ENCODE measurements around the gene TPSB2.
"Not testable (repeated sequence)": the region's sequence is repeated elsewhere in the genome, so short reads cannot be mapped to it uniquely, and the experiment has no call there.

Gene TPSB2

GRCh38 chr16:1271724-1272413 lies 41.9 kb upstream of the TPSB2 start:
- H3K36me3 ChIP-seq (ENCODE audit: control insufficient read depth, insufficient read depth, low read length, severe bottlenecking); H3K4me1 ChIP-seq (ENCODE audit: control insufficient read depth, insufficient read depth, low read length); H3K4me3 ChIP-seq (ENCODE audit: low read length); H3K9me3 ChIP-seq (ENCODE audit: control insufficient read depth, low read length); H3K9ac ChIP-seq (ENCODE audit: low read length): not testable (repeated sequence)
- H3K27me3 ChIP-seq (replicated peaks; ENCODE audit: control insufficient read depth, insufficient read depth, low read length): peaks cover 48% of the 10 kb centered on the region
- peak; percentile 34 for DNase-seq (ENCODE audit: low read depth)

DNA sequence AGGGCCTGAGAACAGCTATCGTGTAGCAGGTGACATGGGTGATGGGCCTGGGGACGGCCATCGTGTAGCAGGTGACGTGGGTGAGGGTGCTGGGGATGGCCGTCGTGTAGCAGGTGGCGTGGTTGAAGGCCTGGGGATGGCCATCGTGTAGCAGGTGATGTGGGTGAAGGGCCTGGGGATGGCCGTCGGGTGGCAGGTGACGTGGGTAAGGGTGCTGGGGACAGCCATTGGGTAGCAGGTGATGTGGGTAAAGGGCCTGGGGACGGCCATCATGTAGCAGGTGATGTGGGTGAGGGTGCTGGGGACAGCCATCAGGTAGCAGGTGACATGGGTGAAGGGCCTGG lies 41.4 kb upstream of the TPSB2 start:
- Histone ChIP-seq H3K9me3 (ENCODE audit: control insufficient read depth, low read length) (no peaks in the 10 kb centered on the region), H3K4me3 (ENCODE audit: low read length) (no peak overlapping the region), H3K9ac (ENCODE audit: low read length) (no peak overlapping the region), H3K36me3 (ENCODE audit: control insufficient read depth, insufficient read depth, low read length, severe bottlenecking) (no peaks in the 10 kb centered on the region), H3K27me3 (replicated peaks; ENCODE audit: control insufficient read depth, insufficient read depth, low read length) (peaks cover 47% of the 10 kb centered on the region), H3K4me1 (ENCODE audit: control insufficient read depth, insufficient read depth, low read length) (no peaks in the 10 kb centered on the region)
- no peak for DNase-seq (ENCODE audit: low read depth)

DNA sequence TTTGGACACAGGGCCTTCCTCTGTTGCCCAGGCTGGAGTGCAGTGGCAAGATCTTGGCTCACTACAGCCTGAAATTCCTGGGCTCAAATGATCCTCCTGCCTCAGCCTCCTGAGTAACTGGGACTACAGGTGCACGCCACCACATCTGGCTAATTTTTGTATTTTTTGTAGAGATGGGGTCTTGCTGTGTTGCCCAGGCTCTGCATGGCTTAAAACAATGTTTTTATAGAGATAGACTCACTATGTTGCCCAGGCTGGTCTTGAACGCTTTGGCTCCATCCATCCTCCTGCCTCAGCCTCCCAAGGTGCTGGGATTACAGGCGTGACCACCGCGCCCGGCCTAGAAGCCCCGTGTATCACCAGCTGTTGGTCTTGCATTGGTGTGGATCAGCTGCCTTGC lies 39.4 kb upstream of the TPSB2 start:
- not testable (repeated sequence) for H3K36me3 ChIP-seq (ENCODE audit: control insufficient read depth, insufficient read depth, low read length, severe bottlenecking); H3K9ac ChIP-seq (ENCODE audit: low read length); H3K4me3 ChIP-seq (ENCODE audit: low read length); H3K4me1 ChIP-seq (ENCODE audit: control insufficient read depth, insufficient read depth, low read length); H3K9me3 ChIP-seq (ENCODE audit: control insufficient read depth, low read length); DNase-seq (ENCODE audit: low read depth)
- H3K27me3 ChIP-seq (replicated peaks; ENCODE audit: control insufficient read depth, insufficient read depth, low read length): peaks cover 36% of the 10 kb centered on the region

GRCh38 chr16:1265826-1266225 lies 35.8 kb upstream of the TPSB2 start:
- Histone ChIP-seq H3K9me3 (ENCODE audit: control insufficient read depth, low read length) (no peaks in the 10 kb centered on the region), H3K4me1 (ENCODE audit: control insufficient read depth, insufficient read depth, low read length) (no peaks in the 10 kb centered on the region), H3K9ac (ENCODE audit: low read length) (no peak overlapping the region), H3K27me3 (replicated peaks; ENCODE audit: control insufficient read depth, insufficient read depth, low read length) (peaks cover 27% of the 10 kb centered on the region), H3K36me3 (ENCODE audit: control insufficient read depth, insufficient read depth, low read length, severe bottlenecking) (no peaks in the 10 kb centered on the region), H3K4me3 (ENCODE audit: low read length) (no peak overlapping the region)
- DNase-seq (ENCODE audit: low read depth): no peak

GRCh38 chr16:1265090-1265630 lies 35.2 kb upstream of the TPSB2 start:
- Histone ChIP-seq H3K36me3 (ENCODE audit: control insufficient read depth, insufficient read depth, low read length, severe bottlenecking) (no peaks in the 10 kb centered on the region), H3K4me1 (ENCODE audit: control insufficient read depth, insufficient read depth, low read length) (no peaks in the 10 kb centered on the region), H3K9ac (ENCODE audit: low read length) (no peak overlapping the region), H3K27me3 (replicated peaks; ENCODE audit: control insufficient read depth, insufficient read depth, low read length) (peaks cover 23% of the 10 kb centered on the region), H3K4me3 (ENCODE audit: low read length) (no peak overlapping the region), H3K9me3 (ENCODE audit: control insufficient read depth, low read length) (no peaks in the 10 kb centered on the region)
- no peak for DNase-seq (ENCODE audit: low read depth)

DNA sequence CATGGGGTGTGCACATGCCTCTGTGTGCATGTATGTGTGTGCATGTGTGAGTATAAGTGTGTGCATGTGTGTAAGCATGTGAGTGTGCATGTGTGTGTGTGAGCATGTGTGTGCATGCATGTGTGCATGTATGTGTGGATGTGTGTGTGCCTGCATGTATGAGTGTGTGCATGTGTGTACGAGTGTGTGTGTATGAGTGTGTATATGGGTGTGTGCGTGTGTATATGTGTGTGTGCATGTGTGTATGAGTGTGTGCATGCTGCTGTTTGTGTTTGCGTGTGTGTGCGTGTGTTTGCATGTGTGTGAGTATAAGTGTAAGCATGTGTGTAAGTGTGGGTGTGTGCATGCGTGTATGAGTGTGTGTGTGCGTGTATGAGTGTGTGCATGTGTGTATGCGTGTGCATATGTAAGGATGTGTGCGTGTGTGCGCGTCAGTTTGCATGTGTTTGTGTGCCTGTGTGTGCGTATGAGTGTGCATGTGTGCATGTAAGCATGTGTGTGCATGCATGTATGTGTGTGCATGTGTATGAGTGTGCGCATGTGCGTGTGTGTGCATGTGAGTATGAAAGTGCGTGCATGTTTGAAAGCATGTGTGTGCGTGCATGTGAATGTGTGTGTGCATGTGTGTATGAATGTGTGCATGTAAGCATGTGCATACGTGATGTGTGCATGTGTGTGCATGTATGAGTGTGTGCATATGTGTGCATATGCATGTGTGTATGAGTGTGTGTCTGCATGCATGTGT lies 34.5 kb upstream of the TPSB2 start:
- H3K9me3 ChIP-seq (ENCODE audit: control insufficient read depth, low read length): no peaks in the 10 kb centered on the region
- no peaks in the 10 kb centered on the region for H3K36me3 ChIP-seq (ENCODE audit: control insufficient read depth, insufficient read depth, low read length, severe bottlenecking)
- no peak overlapping the region for H3K4me3 ChIP-seq (ENCODE audit: low read length)
- H3K4me1 ChIP-seq (ENCODE audit: control insufficient read depth, insufficient read depth, low read length): no peaks in the 10 kb centered on the region
- no peak for DNase-seq (ENCODE audit: low read depth)
- H3K27me3 ChIP-seq (replicated peaks; ENCODE audit: control insufficient read depth, insufficient read depth, low read length): peaks cover 20% of the 10 kb centered on the region
- H3K9ac ChIP-seq (ENCODE audit: low read length): no peak overlapping the region

- Histone ChIP-seq H3K9me3 (ENCODE audit: control insufficient read depth, low read length) (no peaks in the 10 kb centered on the region), H3K9ac (ENCODE audit: low read length) (no peak overlapping the region), H3K4me3 (ENCODE audit: low read length) (no peak overlapping the region), H3K4me1 (ENCODE audit: control insufficient read depth, insufficient read depth, low read length) (no peaks in the 10 kb centered on the region), H3K27me3 (replicated peaks; ENCODE audit: control insufficient read depth, insufficient read depth, low read length) (peaks cover 25% of the 10 kb centered on the region), H3K36me3 (ENCODE audit: control insufficient read depth, insufficient read depth, low read length, severe bottlenecking) (no peaks in the 10 kb centered on the region)
- DNase-seq (ENCODE audit: low read depth): no peak
Measured at GRCh38 chr16:1263591-1264344, 33.8 kb upstream of the TPSB2 start.

- no peaks in the 10 kb centered on the region for H3K36me3 ChIP-seq (ENCODE audit: control insufficient read depth, insufficient read depth, low read length, severe bottlenecking)
- H3K9me3 ChIP-seq (ENCODE audit: control insufficient read depth, low read length): no peaks in the 10 kb centered on the region
- no peaks in the 10 kb centered on the region for H3K4me1 ChIP-seq (ENCODE audit: control insufficient read depth, insufficient read depth, low read length)
- H3K4me3 ChIP-seq (ENCODE audit: low read length): no peak overlapping the region
- peaks cover 25% of the 10 kb centered on the region for H3K27me3 ChIP-seq (replicated peaks; ENCODE audit: control insufficient read depth, insufficient read depth, low read length)
- no peak for DNase-seq (ENCODE audit: low read depth)
- no peak overlapping the region for H3K9ac ChIP-seq (ENCODE audit: low read length)
Measured at GRCh38 chr16:1262846-1263221, 32.9 kb upstream of the TPSB2 start.

DNA sequence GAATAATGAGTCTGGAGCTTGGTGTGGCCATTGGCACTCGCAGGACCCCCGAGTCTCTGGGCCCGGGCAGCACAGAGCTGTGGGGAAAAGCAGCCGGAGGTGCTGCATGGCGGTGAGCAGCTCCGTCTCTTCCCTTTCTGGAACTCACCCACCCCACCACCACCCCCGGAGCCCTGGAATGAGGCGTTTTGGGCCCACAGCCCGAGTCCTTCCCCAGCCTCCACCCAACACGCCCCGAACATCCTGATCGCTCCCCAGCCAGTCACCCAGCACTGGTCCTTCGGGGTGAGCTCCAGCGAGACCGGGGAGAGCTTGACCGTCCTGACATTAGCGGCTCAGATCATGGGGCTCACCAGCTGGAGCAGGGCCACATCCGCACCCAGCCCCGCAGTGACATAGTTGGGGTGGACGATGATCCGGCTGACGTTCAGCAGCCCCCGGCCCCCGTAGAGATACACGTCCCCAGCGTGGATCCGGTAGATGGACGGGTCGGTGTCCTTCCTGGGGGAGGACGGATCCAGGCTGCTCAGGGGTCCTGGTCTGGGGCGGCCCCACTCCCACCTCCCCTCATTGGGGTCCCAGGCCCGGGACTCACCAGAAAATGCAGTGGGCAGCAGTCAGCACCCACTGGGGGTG lies 32.3 kb upstream of the TPSB2 start:
- Histone ChIP-seq H3K4me3 (ENCODE audit: low read length) (no peak overlapping the region), H3K9ac (ENCODE audit: low read length) (no peak overlapping the region), H3K9me3 (ENCODE audit: control insufficient read depth, low read length) (no peaks in the 10 kb centered on the region), H3K27me3 (replicated peaks; ENCODE audit: control insufficient read depth, insufficient read depth, low read length) (peaks cover 25% of the 10 kb centered on the region), H3K4me1 (ENCODE audit: control insufficient read depth, insufficient read depth, low read length) (no peaks in the 10 kb centered on the region), H3K36me3 (ENCODE audit: control insufficient read depth, insufficient read depth, low read length, severe bottlenecking) (no peaks in the 10 kb centered on the region)
- DNase-seq (ENCODE audit: low read depth): no peak

DNA sequence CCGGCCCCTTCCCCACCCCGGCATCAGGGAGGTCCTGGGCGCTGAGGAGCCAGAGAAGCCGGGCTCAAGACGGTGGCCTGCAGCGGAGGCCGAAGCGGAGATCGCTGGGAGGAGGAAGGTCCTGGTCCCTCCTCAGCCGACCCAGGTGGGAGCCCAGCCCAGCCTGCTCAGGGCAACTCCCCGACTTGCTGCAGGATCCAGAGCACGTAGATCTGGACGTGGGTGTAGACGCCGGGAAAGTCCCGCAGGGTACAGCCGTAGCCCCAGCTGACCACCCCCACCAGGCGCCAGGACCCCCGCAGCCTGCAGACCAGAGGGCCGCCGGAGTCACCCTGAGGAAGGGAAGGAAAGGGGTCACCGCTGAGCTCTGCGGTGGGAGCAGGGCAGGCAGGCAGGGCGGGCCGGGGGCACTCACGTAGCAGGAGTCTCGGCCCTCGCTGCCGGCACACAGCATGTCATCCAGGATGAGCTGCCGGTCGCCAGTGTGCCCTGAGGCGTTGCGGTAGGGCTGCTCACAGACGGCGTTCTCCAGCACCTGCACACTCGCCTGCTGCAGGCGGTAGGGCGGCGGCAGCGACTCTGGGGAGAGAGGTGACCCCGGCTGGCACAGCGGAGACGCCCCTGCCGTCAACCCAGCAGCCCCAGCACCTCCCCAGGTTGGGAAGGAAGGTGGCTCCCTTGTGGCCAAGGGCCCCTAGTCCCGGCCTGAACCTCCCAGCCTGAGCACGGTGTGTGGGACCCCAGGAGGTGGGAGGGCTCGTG lies 31.3 kb upstream of the TPSB2 start:
- H3K9ac ChIP-seq (ENCODE audit: low read length): no peak overlapping the region
- no peak for DNase-seq (ENCODE audit: low read depth)
- no peaks in the 10 kb centered on the region for H3K9me3 ChIP-seq (ENCODE audit: control insufficient read depth, low read length)
- no peaks in the 10 kb centered on the region for H3K4me1 ChIP-seq (ENCODE audit: control insufficient read depth, insufficient read depth, low read length)
- H3K4me3 ChIP-seq (ENCODE audit: low read length): no peak overlapping the region
- no peaks in the 10 kb centered on the region for H3K36me3 ChIP-seq (ENCODE audit: control insufficient read depth, insufficient read depth, low read length, severe bottlenecking)
- H3K27me3 ChIP-seq (replicated peaks; ENCODE audit: control insufficient read depth, insufficient read depth, low read length): peaks cover 31% of the 10 kb centered on the region
